Heart left ventricle (tissue), 16 donors: Measurements from ENCODE around the gene FAM227B. TPM values are rescaled to one million over a fixed set of nuclear protein-coding genes. Genes with fewer than 3 reads are reported as not detected.

Experiments used
- ATAC-seq, 4 donors: fragments of 200-7000 bp; cut with Tn5 transposase; one replicate each; pipeline ENCODE4 v1.9.1; 2020 to 2022; ENCODE audit warnings: moderate library complexity in 4 of 4, mild to moderate bottlenecking in 3 of 4, moderate number of reproducible peaks in 1 of 4
- DNase-seq, 5 donors: peaks; one replicate each; pipeline ENCODE4 v3.0.0-alpha.2; 2020
- H3K27ac ChIP-seq, 12 donors: fragments of 200-600 bp; sonication (generic) in 4 of 12; one replicate each; pipeline versions ENCODE4 v1.5.0 to v1.8.0; 2016 to 2022; ENCODE audit warnings: mild to moderate bottlenecking in 2 of 12
- H3K27me3 ChIP-seq, 9 donors: fragments of 200-600 bp; sonication (generic) in 2 of 9; one replicate each; pipeline versions ENCODE4 v1.5.1 to v1.8.0; 2016 to 2022; ENCODE audit warnings: mild to moderate bottlenecking in 3 of 9
- H3K36me3 ChIP-seq, 9 donors: fragments of 200-600 bp; sonication (generic) in 2 of 9; one replicate each; pipeline versions ENCODE4 v1.5.0 to v1.8.0; 2018 to 2022; ENCODE audit warnings: mild to moderate bottlenecking in 2 of 9
- H3K4me1 ChIP-seq, 12 donors: fragments of 200-600 bp; sonication (generic) in 4 of 12; one replicate each; pipeline versions ENCODE4 v1.5.0 to v1.8.0; 2016 to 2022; ENCODE audit warnings: mild to moderate bottlenecking in 3 of 12
- H3K4me3 ChIP-seq, 12 donors: fragments of 200-600 bp; sonication (generic) in 4 of 12; one replicate each; pipeline versions ENCODE4 v1.5.0 to v1.8.0; 2017 to 2022; ENCODE audit warnings: mild to moderate bottlenecking in 9 of 12, moderate library complexity in 4 of 12
- H3K9me3 ChIP-seq, 12 donors: fragments of 200-600 bp; sonication (generic) in 4 of 12; one replicate each; pipeline versions ENCODE4 v1.5.0 to v1.8.0; 2016 to 2022; ENCODE audit warnings: mild to moderate bottlenecking in 1 of 12
- CTCF ChIP-seq, 12 donors: fragments of 200-600 bp; sonication (generic) in 4 of 12; IDR thresholded peaks; one replicate each; pipeline versions ENCODE4 v1.5.0 to v1.8.0; 2018 to 2022; ENCODE audit warnings: antibody characterized with exemption in 12 of 12, mild to moderate bottlenecking in 5 of 12
- POLR2A ChIP-seq, 2 donors: fragments of 450-650 bp; IDR thresholded peaks; one replicate each; pipeline ENCODE4 v1.6.1; 2017; ENCODE audit warnings: antibody characterized with exemption in 2 of 2, mild to moderate bottlenecking in 2 of 2, moderate library complexity in 2 of 2
- WGBS, 4 donors: extraction: QIAGEN DNeasy Blood & Tissue Kit in 2 of 4; methylation state at CpG; one replicate each; pipeline versions ENCODE4 v1.1.5 to v1.1.7; 2013 to 2018; 5-methylcytosine and 5-hydroxymethylcytosine counted together
- intact Hi-C, 10 donors: fragments of 100-400 bp; cut with DNase I; formaldehyde crosslinking; loops; one replicate each; pipeline versions ENCODE4 v1.11.1 to v1.14.2; 2022
- polyA plus RNA-seq, 2 donors: library from polyadenylated mRNA; stranded (reverse); fragments of 200-250 nt; gene quantifications; one replicate each; pipeline ENCODE4 v1.2.3, GENCODE V29; 2013
- total RNA-seq, 9 donors: library from RNA; depleted of rRNA in 2 of 9; stranded (reverse); fragments of >200 nt in 2 of 9; fragmentation: NEBNext Ultra II Directional in 3 of 9; extraction: Animal tissue kit (Norgen Biotek cat#: 25700) in 3 of 9; gene quantifications; one replicate each; pipeline versions ENCODE4 v1.1.0 to v1.2.4, GENCODE V29; 2016 to 2023
- donor health status: ischemic (EF 13 %, LVEDD 7.1; RV severe dilation, severe dysfunction).
- donor health status: healthy with polysubstance abuse.
- donor health status: DM: no; HTN: yes; CAD: no.
- donor health status: DM: no; HTN: no; CAD: no.
- donor health status: ischemic (EF 25% LVEDD 6.9; RV normal size, moderate dysfunction).
- donor health status: ischemic (EF 25% LVEDD 5.7; RV mildly dilated, moderate dysfunction).
- donor health status: healthy.
- donor health status: DM: yes; HTN: yes; CAD: no.
- donor health status: ischemic (EF 35%, LVEDD 5.7; RV mildly dilated, moderate dysfunction).
- donor health status: nonischemic (EF 11% LVEDD 7.7; RV severe dilation, severe dysfunction).
- donor health status: DM: yes; HTN: yes; CAD: no.
- donor health status: PGD.
- donor health status: ischemic (EF 29% LVEDD 5.4; RV normal size, mild dysfunction).
- donor health status: nonischemic (EF 23%, LVEDD 6.1; RV moderate dilation, normal function).

FAM227B gene
- total and polyA plus RNA-seq, 11 donors = 5.8 to 18.8 (median 14.3) TPM

- ATAC-seq (no peak), DNase-seq (no peak)
- Histone ChIP-seq H3K9me3 (no peaks in the 10 kb centered on the region), H3K36me3 (peaks cover 0 to 26% (median 15%) of the 10 kb centered on the region in 9 donors), H3K4me1 (no peaks in the 10 kb centered on the region), H3K4me3 (no peak overlapping the region), H3K27me3 (no peaks in the 10 kb centered on the region), H3K27ac (no peak overlapping the region)
- TF ChIP-seq CTCF (IDR thresholded peaks at IDR 0.05) (no peak), POLR2A (IDR thresholded peaks at IDR 0.05) (no peak)
- intact Hi-C loops = no loop called here
Measured at GRCh38 chr15:49328941-49329340, 291.7 kb downstream of the FAM227B start.

GRCh38 chr15:49327927-49328326, 292.7 kb downstream of the FAM227B start:
- Histone ChIP-seq H3K27ac (no peak overlapping the region), H3K4me1 (no peaks in the 10 kb centered on the region), H3K36me3 (peaks cover 0 to 26% (median 16%) of the 10 kb centered on the region in 9 donors), H3K9me3 (no peaks in the 10 kb centered on the region), H3K4me3 (no peak overlapping the region), H3K27me3 (no peaks in the 10 kb centered on the region)
- 87 to 92% (median 90%) methylated on average over 4 of the region's 4 CpGs for WGBS, 4 donors
- no peak for ATAC-seq
- intact Hi-C loops = no loop called here
- no peak for DNase-seq
- TF ChIP-seq POLR2A (IDR thresholded peaks at IDR 0.05) = no peak
- TF ChIP-seq CTCF (IDR thresholded peaks at IDR 0.05) = no peak

GRCh38 chr15:49323207-49323606, 297.4 kb downstream of the FAM227B start:
- TF ChIP-seq POLR2A (IDR thresholded peaks at IDR 0.05) (no peak), CTCF (IDR thresholded peaks at IDR 0.05) (no peak)
- Histone ChIP-seq H3K4me3 (no peak overlapping the region), H3K36me3 (peaks cover 0 to 42% (median 21%) of the 10 kb centered on the region in 9 donors), H3K27ac (no peak overlapping the region), H3K27me3 (no peaks in the 10 kb centered on the region), H3K9me3 (no peaks in the 10 kb centered on the region), H3K4me1 (peaks cover 0 to 9% (median 0%) of the 10 kb centered on the region in 12 donors)
- intact Hi-C loops = no loop called here
- DNase-seq (no peak), ATAC-seq (no peak)
- WGBS, 4 donors = 74 to 86% (median 81%) methylated on average over 1 of the region's 1 CpG

- no peak for DNase-seq
- ATAC-seq = no peak
- peaks cover 0 to 10% (median 0%) of the 10 kb centered on the region in 12 donors for H3K4me1 ChIP-seq
- intact Hi-C loops = no loop called here
- no peaks in the 10 kb centered on the region for H3K9me3 ChIP-seq
- peak overlapping the region in 1 of 12 donors; percentile 15 for H3K27ac ChIP-seq
- TF ChIP-seq POLR2A (IDR thresholded peaks at IDR 0.05) = no peak
- no peak for TF ChIP-seq CTCF (IDR thresholded peaks at IDR 0.05)
- peaks cover 0 to 37% (median 18%) of the 10 kb centered on the region in 9 donors for H3K36me3 ChIP-seq
- 45 to 63% (median 60%) methylated on average over 1 of the region's 1 CpG for WGBS, 4 donors
- H3K27me3 ChIP-seq = no peaks in the 10 kb centered on the region
- H3K4me3 ChIP-seq = no peak overlapping the region
Measured at GRCh38 chr15:49320351-49320750, 300.3 kb downstream of the FAM227B start.
